Smooth muscle cell of the brain vasculature (primary cell): Measurements from ENCODE around the gene P2RX1.

Source experiments
- DNase-seq: peaks from one replicate; pipeline ENCODE4 v3.0.0-alpha.2; 2012; ENCODE audit warnings: low read depth, low spot score

Gene P2RX1

DNA sequence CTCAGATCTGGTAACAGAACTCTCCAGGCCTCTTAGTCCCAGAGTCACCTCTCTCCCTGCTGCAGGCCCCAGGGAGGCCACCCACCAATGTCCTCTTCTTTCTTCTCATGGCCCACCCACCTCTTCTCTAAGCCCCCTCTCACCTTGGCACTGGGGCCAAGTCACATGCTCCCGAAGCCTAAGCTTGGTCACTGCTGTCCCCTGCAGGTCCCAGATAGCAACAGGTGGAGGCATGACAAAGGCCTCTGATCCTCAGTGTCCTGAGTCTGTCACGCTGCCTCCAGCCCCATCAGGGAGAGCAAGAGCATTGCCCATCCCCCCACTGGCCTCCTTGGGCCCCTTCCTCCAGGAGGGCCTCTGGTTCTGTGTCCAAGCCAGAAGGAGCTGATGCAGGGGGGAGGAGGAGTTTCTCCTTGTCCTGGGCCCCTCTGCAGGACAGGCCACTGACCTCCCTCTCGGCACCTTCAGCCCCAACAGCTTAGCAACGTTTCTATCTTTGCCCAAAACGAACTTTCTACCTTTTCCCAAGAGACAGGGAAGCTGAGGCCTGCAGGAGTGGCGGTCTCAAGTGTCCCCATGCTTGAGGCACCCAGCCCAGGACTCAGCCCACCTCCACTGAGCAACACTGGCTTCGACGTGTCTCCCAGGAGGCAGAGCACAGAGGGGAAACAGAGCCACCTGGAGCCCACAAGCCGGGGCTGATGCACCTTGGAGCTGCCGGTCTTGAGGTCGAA, 8.6 kb downstream of the P2RX1 start:
- DNase-seq, result no peak

DNA sequence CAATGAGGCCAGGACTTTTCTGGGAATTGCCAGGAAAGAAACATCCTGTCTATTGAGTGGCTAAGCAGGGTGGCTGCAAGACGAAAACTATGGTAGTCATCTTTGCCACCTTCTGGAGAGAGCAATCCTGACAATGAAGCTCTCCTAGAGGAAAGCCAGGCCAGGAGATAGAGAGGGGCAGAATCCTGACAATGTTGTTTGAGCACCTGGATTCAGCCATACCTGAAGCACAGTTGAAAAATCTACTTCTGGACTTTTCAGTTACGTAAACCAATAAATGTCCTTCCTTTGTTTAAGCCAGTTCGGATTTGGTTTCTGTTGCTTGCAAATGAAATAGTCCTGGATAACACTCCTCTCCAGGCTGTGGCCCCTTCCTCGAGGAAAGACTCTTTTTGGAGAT, 9.4 kb downstream of the P2RX1 start:
- DNase-seq, result no peak

DNA sequence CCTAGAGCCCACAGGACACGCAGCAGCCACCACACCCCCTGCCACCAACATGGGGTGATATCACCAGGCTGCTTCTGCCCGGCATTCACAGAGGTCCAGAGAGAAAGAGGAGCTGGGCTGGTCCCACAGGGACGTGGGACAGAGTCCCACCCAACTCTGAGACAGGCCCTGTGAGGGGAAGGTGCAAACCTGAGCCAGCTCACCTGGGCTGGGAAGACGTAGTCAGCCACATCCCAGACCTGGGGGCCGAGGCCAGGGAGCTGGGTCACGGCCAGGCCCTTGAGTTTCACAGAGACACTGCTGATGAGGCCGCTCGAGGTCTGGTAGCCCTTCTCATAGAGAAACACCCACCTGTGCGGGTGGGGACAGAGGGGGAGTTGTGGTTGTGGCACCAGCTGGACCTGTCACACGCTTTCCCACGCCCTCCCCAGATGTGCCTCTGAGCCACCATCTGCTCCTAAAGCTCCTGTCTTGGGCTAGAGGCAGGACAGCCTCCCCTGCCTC, 11.2 kb downstream of the P2RX1 start:
- DNase-seq, result no peak

DNA sequence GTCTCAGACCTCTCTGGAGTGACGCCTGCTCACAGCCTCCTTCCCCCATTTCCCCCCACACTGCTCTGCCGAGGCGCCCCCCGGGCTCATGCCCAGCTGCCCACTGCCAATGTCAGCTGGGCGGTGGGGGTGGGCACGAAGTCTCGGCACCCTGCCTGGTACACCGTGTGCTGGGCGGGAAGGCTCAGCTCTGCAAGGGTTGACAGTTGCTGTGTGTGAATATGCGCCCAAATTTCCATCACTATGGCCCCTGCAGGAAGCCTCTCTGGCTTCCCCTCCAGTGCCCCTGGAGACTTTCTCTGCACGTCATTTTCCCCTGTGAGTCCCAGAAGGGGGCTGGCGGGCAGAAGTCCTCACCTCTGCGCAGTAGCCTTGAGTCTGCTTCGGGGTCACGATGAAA, 11.8 kb downstream of the P2RX1 start:
- DNase-seq, result no peak

DNA sequence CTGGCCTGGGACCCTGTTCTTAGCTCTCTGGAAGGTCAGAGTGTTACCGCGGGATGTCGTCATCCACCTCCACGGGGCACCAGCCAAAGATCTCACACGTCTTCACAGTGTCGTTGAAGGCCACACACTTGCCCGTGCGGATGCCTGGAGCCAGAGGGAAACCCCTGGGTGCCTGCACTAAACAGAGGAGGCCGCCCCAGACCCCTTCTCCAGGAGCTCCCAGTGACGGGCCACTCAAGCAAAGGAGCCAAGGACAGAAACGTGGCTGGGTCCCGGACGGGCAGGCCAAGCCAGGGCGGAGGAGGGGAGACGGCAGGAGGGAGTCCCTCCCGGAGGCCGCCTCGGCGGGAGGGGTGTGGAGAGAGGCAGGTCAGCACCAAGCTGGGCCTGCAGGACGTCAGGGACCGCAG, 12.4 kb downstream of the P2RX1 start:
- no peak for DNase-seq

DNA sequence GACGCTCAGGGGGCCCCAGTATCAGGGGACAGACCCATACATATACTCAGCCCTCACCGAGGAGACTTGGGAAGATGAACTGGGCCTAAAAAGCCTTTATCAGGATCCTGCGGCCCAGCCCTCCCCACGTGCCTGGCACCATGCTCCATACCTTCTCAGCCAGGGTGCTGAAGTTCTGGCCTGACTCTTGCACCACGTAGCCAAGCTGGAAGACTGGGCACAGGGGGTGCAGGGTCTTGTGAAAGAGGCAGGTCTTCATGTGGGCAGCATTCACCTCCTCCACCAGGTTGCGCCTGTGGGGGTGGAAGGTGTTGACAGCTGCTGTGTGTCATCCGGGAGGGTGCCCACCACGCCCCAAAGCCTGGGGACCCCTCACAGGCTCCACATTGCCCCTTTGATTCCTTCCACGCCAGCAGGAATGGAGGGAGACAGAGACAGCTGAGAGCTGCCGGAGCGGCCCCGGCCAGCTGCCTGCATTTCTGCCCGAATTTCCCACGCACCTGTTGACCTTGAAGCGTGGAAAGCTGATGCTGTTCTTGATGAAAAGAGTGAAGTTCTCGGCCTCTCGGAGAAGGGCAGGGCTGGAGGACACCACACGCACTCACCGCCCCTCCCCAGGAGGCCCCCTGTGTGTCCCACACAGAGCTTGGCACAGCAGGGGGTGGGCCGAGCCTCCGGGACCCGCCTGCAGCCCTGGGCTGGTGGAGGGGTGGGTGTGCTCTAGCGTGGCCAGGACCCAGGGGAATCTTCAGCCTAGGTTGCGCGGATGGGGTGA, 13.0 kb downstream of the P2RX1 start:
- DNase-seq, result no peak

DNA sequence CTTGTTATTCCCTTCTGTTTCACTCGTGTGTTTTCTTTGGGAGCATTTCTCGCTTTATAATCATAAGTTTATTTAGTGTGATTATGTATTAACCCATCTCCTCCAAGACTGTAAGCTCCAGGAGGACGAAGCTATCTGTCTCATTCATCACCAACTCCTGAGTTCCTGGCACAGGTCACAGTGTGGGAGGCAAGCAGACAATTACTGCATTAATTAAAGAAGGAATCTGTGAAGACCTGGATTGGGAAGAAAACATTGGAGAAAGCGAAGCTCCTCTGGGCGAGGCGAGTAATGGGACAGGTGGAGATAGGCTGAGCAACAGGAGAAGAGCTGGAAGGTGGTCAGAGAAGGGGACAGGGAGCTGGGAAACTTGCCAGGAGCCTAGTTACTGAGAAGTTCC, 15.6 kb downstream of the P2RX1 start:
- DNase-seq, result no peak

DNA sequence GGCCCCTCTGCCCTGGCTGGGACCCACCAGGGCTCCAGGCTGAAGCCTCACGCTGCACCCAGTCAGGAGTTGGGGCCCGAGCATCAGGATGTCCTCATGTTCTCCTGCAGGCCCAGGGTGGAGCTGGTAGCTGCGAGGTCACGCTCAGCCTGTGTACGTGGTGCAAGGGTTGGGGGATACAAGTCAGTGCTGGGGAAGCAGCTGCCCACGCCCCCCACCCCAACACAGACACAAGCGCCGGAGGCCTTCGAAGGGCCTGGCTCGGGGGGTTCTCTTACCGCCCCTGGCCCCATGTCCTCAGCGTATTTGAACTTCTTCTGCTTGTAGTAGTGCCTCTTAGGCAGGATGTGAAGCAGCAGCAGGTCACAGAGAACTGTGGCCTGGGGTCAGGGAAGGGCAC, 18.5 kb downstream of the P2RX1 start:
- DNase-seq, result no peak

DNA sequence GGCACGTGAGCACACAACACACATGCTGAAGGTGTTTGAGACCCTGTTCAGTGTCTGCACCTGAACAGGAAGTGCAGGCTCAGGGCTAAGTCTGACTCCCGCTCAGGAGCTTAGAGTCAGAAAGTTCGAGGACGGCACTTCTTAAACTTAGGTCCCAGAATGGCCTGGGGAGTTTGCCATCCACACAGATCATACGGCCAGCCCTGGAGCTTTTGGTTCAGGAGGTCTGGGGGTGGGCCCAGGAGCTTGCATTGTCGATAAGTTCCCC, 19.4 kb downstream of the P2RX1 start:
- no peak for DNase-seq

DNA sequence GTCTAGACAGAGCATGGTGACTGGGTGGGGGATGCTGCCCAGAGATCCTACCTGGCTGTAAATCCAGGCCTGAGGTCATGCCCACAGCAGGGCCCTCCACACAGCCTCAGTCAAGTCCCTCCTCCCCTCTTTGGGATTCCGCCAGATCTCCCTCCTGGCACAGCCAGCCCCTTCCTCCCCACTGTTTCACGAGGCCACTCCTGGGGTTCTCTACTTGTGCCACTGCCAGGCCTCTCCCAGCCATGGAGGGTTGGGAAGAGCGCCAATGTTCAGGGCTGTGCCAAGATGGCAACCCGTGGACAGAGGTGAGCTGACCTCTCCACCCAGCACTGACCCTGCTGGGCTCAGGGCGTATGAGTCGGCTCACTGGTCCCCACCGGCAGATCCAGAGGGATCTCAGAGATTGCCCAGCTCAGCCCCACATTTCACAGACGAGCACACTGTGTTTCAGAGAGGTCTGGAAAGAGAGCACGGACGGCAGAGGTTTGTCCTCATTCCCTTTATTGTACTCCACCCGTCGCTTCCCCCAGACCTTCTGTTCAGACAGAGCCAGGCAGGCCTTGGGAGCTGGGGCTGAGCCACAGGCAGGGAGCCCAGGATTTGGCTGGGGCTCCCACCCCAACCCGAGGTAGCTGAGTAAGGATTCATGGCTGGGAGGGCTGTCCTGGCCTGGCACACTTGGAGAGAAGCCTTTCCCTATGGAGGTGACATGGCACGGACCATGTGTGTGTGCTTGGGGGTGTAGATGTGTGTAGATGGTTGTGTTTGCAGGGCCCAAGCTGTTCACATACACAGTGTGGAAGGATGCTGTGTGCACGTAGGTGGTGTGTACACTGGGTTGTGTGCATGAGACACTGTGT, 19.9 kb downstream of the P2RX1 start:
- DNase-seq, result no peak

DNA sequence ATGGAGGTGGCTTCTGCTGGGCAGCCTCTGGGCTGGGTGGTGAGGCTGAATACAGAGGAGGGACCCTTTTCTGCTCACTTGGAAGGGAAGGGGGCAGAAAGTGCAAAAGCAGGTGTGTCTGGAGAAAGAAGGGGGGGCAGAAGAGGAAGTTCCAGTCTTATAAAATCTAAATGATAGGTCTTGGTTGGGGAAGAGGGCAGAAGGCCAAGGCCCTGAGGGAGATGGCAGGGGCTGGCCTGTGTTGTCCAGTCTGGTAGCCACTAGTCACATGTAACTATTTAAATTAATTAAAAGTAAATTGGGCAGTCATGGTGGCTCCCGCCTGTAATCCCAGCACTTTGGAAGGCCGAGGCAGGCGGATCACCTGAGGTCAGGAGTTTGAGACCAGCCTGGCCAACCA, 20.9 kb downstream of the P2RX1 start:
- no peak for DNase-seq

DNA sequence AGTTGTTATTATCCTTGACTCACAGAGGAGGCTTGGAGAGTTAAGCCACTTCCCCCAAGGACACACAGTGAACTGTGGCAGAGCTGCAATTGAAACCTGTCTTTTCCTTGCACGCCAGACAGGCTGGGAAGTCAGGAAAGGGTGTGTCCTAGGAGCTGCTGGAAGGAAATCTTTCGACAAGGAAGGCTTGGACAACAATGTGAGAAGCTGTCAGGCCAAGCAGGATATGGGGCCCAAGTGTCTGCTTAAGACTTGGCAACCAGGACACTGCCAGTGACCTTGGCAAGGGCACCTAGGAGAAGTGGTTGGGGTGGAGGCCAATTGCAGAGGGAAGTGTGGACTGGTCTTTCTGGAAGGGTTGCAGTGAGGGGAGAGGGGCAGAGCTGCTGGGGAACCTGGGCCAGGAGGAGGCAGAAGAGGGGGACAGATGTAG, 21.3 kb downstream of the P2RX1 start:
- DNase-seq, result no peak

DNA sequence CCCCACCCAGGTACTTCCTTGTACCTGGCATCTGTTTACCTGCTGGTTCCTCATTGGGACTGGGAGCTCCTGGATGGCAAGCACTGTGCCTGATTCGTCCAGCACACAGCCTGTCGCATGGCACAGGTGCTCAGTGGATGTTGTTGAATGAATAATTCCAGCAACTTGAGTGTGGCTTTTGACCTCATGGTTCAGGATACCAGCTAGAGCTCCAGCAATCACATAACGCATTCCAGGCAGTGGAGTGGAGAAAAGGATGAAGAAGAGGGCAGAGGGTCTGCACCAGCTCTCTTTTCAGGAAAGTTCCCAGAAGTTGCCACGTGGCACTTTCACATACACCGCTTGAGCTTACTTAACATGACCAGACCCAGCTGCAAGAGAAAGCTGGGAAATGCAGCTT, 22.1 kb downstream of the P2RX1 start:
- no peak for DNase-seq

DNA sequence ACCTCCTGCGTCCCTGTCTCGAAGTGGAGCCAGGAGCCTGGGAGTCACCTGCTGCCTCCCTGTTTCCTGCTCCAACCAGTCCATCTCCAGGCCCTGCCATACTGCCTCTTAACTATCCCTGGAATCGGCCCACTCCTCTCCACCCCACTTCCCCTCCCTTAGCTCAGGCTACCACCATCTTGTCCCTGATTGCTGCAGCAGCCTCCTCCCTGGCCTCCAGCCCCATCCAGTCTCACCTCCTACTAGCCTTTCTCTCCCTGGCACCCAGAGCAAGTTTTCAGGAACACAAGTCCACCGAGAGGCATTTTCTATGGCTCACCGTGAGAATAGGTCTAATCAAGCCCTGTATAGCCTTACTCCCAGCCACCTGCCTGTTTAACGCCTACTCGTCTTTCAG, 22.5 kb downstream of the P2RX1 start:
- no peak for DNase-seq

DNA sequence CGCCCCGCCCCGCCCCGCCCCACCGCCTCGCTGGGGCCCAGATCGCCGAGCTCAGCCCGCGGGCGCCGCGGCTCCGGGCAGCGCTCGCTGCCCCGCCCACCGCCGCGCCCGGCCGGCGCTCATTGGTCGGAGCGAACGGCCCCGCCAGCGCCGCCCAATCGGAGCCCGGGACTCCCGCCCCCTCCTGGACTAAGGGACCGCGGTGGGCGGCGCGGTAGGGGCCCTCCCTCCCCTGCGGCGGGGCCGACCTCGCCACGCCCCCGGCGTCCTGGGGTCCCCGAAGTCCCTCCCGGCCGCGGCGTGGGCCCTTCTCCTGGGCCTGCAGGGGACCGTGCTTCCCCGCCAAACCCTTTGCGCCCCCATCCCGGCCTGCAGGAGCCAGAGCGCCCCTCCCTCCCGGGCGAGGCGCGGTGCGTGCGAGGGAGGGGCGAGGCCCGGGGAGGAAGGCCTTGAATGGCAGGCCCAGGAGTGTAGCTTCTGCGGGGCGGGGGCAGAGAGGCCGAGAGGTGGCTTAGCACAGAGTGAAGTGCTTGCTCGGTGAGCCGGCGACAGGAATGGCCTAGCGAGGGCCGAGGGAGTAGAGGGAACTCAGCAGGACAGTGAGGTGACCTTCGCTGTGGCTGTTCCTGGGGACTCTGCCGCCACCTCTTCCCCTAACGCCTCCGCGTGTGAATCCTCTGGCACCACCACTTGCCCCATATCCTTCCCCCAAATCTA, 23.1 kb downstream of the P2RX1 start, which contains the start of gene CAMKK1:
Gene CAMKK1, minus strand, starts transcription at position 51 of the 717 bp plus-strand sequence. CDS start 7,366 bp downstream, outside the sequence.
- DNase-seq, result no peak

DNA sequence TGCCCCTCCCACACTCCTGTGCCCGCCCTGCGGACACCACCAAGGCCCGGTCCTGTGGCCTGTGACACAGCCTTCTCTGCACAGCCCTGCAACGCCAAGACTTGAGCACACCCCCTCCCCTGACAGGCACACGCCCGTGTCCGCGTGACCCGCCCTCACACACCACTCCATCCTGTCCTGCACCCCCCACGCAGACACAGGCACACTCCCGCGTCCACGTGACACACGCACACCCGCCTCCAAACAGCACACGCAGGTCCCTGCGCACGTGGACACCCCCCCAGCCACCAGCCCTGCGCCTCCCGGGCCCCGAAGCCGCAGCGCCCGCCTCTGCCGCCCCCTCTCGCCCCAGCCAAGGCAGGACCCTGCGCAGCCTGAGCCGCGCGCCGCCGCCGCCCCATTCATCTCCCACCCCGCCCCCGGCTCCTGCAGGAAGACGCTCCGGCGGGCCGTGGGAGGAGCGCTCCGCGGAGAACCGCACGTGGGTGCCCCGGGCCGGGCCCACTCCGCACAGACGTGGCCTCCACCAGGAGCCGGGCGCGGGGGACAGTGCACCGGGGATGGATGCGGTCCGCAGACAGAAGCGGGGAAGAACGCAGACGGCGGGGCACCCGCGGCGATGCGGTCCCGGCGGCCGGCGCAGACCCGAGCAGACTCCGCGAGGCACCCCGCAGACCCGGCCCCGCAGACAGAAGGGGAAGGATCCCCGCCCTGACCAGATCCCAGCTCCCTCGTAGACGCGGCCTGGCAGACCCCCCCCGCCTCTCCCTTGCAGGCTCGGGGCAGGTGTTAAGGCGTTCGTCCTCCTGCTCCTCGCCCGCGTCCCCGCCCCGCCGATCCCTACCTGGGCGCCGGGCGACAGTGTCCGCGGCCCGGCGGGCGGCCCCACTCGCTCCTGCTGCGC, 23.9 kb downstream of the P2RX1 start:
- DNase-seq, result no peak

DNA sequence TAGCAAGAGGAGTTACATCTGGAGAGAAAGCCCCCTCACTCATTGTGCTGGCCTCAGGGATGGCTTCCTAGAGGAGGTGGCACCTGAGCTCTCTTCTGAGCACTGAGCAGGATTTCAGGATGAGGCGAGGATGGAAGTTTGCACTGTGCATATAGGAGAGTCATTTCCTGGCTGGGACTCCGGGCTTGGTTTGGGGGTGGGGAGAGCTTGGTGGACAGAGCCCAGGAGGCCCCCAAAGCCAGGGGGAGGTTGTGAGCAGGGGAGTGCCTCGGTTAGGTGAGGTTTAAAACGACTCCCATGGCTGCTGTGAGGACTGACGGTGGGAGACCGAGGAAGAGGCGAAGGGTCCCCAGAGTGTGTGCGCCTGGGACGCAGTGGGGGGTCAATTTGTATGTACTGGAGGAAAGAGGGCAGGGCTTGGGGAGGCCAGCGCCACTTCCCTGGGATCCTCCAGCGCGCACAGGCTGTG, 24.6 kb downstream of the P2RX1 start:
- DNase-seq, result no peak

DNA sequence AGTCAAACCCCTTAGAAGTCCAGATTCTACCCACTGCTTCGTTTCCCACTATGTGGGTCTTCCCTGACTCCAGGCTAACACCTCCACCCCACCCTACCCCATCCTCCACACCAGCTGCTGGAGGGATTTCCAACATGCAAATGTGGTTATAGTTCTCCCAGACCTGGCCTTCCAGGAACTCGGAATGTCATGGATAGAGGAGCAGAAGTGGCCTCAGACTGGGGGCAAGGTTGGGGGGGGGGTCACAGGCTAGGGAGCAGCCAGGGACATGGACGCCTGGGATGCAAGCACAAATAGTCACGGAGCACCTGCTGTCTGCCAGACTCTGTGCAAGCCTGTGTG, 25.4 kb downstream of the P2RX1 start:
- no peak for DNase-seq

DNA sequence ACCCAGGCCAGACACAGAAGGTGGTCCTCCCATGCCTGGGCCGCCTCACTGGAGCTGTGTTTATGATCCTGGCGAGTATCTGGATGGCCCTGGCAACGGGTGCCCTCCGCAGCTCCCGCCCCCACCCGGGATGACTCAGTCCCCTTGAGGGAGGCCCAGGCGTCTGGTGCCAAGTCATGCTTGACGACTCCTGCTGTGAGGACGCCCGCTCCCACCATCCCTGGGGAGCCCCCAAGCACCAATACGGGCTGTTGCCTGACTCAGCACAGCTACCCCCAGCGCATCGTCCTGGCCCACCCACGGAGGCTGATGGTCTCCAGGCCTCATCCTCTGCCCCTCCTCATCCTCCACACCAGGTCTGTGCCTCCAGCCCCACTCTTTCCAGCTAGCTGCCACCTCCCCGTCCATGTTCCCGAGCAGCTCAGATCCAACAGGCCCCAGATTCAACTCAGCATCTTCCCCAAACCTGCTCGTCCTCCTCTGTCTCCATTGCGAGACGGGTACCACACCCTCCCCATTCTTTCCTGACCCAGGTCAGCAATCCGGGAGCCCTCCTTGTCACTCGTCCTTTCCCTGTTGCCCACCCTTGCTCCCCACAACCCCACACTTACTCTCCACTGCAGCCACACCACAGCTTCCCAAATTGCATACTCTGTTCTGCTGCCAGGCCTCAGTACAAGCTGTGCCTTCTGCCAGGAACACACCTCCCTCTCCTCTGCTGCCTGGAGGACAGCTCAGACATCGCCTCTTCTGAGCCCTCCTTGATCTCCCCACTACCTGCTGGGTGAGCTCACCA, 26.0 kb downstream of the P2RX1 start:
- DNase-seq, result no peak
